NCI-H146 treated with DMSO at 0.1 percent for 48 hours (cell line): ENCODE data around the gene DNM3.
"Not testable (repeated sequence)": the region's sequence is repeated elsewhere in the genome, so short reads cannot be mapped to it uniquely, and the experiment has no call there.

Experiments used
- DNase-seq: peaks from one replicate; lab custom pipeline; 2025; ENCODE audit not compliant: unreplicated experiment; lab: John Stamatoyannopoulos, UW

The DNM3 gene

GRCh38 chr1:172005856-172006255 is 164.6 kb downstream of the DNM3 start:
- no peak for DNase-seq

DNA sequence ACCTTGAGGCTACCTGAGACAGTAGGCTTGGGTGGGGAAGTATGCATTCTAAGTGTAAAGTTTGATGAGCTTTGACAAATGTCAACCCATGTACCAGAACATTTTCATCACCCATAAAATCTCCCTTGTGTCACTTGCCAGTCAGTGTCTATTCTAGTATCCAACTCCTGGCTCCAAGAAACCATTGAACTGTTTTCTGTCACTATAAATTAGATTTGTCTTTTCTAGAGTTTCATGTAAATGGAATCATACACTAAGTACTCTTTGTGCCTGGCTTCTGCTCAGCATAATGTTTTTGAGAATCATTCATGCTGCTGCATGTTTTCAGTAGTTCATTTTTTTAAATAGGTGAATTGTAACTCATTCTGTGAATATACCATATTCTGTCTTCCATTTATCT is 165.4 kb downstream of the DNM3 start:
- DNase-seq, result no peak

DNA sequence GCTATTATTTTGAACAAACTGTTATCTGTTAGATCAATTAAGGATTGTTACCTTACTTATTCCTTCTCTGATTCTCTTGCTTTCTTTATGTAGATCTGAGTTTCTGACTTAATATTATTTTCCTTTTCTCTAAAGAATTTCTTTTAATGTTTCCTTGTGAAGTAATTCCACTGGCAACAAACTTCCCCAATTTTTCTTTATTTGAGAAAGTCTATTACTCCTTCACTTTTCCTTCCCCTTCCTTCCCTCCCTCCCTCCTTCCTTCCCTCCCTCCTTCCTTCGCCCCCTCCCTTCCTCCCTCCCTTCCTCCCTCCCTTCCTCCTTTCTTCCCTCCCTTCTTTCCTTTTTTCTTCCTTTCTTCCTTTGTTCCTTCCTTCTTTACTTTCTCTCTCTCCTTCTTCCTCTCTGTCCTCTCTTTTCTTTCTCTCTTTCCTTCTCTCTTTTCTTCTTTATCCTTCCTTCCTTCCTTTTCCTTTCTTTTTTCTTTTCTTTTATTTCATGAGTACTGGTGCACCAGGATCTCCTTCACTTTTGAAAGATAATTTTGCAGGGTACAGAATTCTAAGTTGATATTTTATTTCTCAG is 177.5 kb downstream of the DNM3 start:
- no peak for DNase-seq

- no peak for DNase-seq
Observed at GRCh38 chr1:172019976-172020375, 178.7 kb downstream of the DNM3 start.

GRCh38 chr1:172024516-172024915 is 183.2 kb downstream of the DNM3 start:
- no peak for DNase-seq

DNA sequence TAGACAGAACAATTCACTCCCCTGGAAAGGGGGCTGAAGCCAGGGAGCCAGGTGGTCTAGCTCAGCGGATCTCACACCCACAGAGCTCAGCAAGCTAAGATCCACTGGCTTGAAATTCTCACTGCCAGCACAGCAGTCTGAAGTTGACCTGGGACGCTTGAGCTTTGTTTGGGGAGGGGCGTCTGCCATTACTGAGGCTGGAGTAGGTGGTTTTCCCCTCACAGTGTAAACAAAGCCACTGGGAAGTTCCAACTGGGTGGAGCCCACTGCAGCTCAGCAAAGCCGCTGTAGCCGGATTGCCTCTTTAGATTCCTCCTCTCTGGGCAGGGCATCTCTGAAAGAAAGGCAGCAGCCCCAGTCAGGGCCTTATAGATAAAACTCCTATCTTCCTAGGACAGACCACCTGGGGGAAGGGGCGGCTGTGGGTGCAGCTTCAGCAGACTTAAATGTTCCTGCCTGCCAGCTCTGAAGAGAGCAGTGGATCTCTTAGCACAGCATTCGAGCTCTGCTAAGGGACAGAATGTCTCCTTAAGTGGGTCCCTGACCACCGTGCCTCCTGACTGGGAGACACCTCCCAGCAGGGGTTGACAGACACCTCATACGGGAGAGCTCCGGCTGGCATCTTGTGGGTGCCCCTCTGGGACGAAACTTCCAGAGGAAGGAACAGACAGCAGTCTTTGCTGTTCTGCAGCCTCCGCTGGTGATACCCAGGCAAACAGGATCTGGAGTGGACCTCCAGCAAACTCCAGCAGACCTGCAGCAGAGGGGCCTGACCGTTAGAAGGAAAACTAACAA is 183.8 kb downstream of the DNM3 start:
- not testable (repeated sequence) for DNase-seq

- DNase-seq, result no peak
Observed at GRCh38 chr1:172040466-172040865, 199.2 kb downstream of the DNM3 start.

DNA sequence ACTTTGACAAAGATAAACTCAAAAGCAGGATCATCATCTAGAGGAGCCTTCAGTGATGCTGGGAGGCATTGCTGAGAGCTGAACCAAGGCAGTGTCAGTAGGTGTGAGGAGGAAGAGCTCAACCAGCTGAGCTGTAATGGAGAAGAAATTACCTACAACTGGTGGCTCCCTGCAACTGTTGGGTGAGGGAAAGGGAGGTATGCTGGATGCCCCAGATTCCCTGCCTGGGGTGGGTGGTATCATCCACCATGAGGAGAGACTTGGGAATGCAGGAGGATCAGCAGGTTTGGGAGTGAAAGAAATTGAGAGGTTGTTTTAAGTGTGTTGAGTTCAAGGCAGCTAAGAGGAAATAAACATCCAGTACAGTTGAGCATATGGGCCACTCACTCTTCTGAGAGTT is 199.8 kb downstream of the DNM3 start:
- no peak for DNase-seq

GRCh38 chr1:172041742-172042141 is 200.4 kb downstream of the DNM3 start:
- DNase-seq, result no peak

GRCh38 chr1:172043900-172044299 is 202.6 kb downstream of the DNM3 start:
- no peak for DNase-seq

- no peak for DNase-seq
Observed at GRCh38 chr1:172051898-172052297, 210.6 kb downstream of the DNM3 start.

DNA sequence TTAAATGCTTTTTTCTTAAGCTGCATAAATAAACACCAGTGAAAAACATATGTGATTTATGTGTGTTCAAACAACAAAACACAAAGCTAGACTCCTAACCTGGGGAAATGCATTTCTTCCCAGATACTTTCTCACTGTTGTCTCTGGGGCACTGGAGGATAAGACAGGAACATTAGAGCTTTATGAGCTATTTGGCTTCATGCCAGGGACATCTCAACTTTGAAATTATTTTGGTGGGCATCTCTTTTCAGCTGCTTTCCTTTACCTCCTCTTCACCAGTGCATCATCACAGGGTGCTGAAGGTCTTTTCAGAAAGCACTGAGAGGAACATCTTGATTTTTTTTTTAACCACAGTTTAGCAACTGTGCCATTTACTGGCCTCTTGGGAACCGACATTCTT is 212.9 kb downstream of the DNM3 start:
- no peak for DNase-seq

- DNase-seq, result not testable (repeated sequence)
Observed at GRCh38 chr1:172055816-172056419, 214.6 kb downstream of the DNM3 start.

DNA sequence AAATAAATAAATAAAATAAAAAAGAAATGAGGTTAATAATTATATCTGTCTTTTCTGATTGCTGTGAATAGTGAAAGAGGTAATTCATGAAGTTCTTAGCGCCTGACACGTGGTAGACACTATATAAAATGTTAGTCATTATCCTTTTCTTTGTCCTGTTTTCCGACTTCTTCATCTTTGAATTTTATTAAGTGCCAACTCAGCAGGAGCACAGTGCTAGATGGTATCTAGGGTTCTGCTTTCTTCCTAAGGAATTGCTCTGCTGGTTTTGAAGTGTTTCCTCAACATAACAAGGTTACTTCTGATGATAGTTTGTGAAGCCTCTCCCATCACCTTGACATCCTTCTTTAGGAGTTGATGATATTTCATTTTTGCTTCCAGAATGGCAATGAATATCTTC is 227.0 kb downstream of the DNM3 start:
- DNase-seq, result no peak

DNA sequence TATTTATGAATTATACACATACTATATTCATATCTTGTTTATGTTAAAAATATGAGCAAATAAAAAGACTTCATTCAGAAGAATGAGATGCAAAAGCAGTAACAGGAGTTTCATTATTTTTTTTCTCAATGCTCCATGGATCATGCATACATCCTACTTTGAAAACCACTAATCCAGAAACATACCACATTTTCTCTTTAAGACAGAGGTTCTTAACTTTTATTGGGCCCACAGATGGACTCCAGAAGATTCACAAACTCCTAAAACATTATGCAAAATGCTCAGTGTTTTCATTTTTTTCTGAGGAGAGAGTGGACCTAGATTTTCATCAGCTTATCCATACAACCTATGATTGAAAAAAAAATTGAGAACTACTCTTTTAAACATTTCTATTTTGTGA is 227.8 kb downstream of the DNM3 start:
- DNase-seq, result no peak

DNA sequence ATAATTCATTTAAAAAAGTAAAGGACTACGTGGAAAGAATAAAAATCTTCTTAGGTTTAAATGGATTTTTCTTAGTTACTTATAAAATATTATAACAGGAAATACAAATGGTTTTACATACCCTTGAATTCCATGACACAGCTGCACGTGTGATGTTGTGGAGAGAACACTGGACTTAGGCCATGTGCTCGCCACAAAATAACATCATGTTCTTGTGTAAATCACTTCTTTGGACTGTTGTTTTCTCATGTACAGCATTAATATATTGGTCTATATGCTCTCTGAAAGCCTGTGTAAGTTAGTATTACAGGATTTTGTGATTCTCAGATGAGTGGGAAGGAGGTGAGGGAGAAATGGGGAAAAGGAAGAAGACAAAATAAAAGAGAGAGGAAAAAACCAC is 228.2 kb downstream of the DNM3 start:
- DNase-seq, result no peak

DNA sequence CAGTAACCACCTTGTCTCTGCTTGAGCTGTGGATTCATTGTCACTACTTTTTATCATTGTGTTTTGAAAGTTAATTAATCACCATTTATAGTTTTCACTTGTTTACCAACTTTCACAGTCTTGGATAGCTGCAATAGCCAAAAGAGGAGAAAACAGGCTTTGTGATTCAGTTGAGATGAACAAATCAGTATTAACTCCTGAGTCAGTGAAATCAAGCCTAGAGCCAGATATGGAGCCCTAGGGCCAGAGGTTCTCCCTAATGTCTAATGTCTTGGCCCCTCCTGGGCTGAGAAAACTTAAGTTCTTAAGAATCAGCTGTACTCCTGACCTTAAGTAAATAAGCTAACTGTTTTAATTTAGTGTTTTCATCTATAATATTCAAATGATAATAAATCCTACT is 228.8 kb downstream of the DNM3 start:
- no peak for DNase-seq

GRCh38 chr1:172071746-172072145 is 230.4 kb downstream of the DNM3 start:
- DNase-seq, result no peak

GRCh38 chr1:172079859-172080258 is 238.6 kb downstream of the DNM3 start:
- DNase-seq, result not testable (repeated sequence)

DNA sequence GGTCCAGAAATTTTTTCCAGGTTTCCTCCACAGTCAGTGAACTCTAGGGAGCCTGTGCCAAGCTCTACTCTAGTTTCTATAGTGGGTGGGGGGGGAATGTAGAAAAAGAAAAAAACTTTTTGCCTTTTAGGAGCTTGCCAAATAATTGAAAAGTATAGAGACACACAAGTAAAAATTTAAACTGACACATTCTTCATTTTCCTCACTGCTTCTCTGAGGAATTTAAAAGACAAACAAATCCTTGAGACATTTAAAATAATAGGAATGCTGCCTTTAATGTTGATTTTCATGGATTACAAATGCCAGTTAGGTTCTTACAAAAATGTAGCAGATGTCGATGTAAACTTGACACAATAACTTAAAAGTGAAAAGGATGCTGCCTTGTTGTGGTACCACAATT is 241.9 kb downstream of the DNM3 start:
- DNase-seq, result no peak

DNA sequence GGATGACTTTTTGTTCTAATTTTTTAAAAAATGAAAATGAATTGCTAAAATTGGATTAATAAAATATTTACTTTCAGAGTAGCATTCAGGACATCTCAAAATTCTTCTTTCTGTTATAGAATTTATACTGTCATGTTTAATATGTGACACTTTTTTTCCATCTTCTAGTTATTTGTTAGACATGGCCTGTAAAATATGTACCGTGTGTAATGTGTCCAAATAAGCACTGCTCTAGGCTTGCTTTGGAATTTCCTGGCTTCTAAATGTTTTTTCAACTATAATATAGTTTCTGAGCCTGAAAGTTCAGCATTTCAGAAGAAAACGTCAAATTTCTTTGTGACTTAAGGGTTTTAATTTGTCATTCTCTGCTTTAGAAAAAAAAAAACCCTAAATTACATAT is 243.6 kb downstream of the DNM3 start:
- DNase-seq, result no peak

- no peak for DNase-seq
Observed at GRCh38 chr1:172085317-172085716, 244.0 kb downstream of the DNM3 start.
